Aorta (tissue), 5 donors: ENCODE results near the gene NUAK1. TPM values are rescaled to one million over a fixed set of nuclear protein-coding genes. Genes with fewer than 3 reads are reported as not detected.

Experiments used
- ATAC-seq: fragments of 200-7000 bp; cut with Tn5 transposase; one replicate; pipeline ENCODE4 v1.9.1; 2022; ENCODE audit warnings: moderate library complexity; ENCODE audit not compliant: low FRiP score
- DNase-seq, 2 donors: peaks; one replicate each; pipeline ENCODE4 v3.0.0-alpha.2; 2020
- H3K27ac ChIP-seq, 2 donors: one replicate each; pipeline ENCODE4 v1.5.1; 2013; ENCODE audit warnings: low read length in 2 of 2, mild to moderate bottlenecking in 2 of 2, moderate library complexity in 2 of 2, control low read depth in 1 of 2, inconsistent platforms in 1 of 2, low read depth in 1 of 2
- H3K27me3 ChIP-seq, 2 donors: one replicate each; pipeline ENCODE4 v1.6.1; 2013; ENCODE audit warnings: control low read depth in 1 of 2, low read length in 1 of 2, mild to moderate bottlenecking in 1 of 2, moderate library complexity in 1 of 2; ENCODE audit not compliant: insufficient read depth in 2 of 2, control insufficient read depth in 1 of 2
- H3K36me3 ChIP-seq, 2 donors: one replicate each; pipeline ENCODE4 v1.6.1; 2013; ENCODE audit warnings: control low read depth in 1 of 2, low read length in 1 of 2, mild to moderate bottlenecking in 1 of 2; ENCODE audit not compliant: insufficient read depth in 2 of 2, control insufficient read depth in 1 of 2
- H3K4me1 ChIP-seq, 2 donors: one replicate each; pipeline ENCODE4 v1.6.1; 2013; ENCODE audit warnings: low read length in 2 of 2, control low read depth in 1 of 2, mild to moderate bottlenecking in 1 of 2, moderate library complexity in 1 of 2; ENCODE audit not compliant: insufficient read depth in 2 of 2, control insufficient read depth in 1 of 2
- H3K4me3 ChIP-seq, 2 donors: one replicate each; pipeline ENCODE4 v1.5.1; 2013; ENCODE audit warnings: low read length in 2 of 2, control low read depth in 1 of 2, mild to moderate bottlenecking in 1 of 2
- H3K9me3 ChIP-seq: one replicate; pipeline ENCODE4 v1.6.1; 2013; ENCODE audit warnings: mild to moderate bottlenecking, low read length; ENCODE audit not compliant: control insufficient read depth
- WGBS, 2 donors: extraction: QIAGEN DNeasy Blood & Tissue Kit; methylation state at CpG; one replicate each; pipeline ENCODE4 v1.1.7; 2013; 5-methylcytosine and 5-hydroxymethylcytosine counted together
- intact Hi-C, 2 donors: fragments of 100-400 bp; cut with DNase I; formaldehyde crosslinking; loops; one replicate each; pipeline versions ENCODE4 v1.14.2 to v1.15.0; 2022
- polyA plus RNA-seq, 2 donors: library from polyadenylated mRNA; stranded (reverse); fragments of 200-250 nt; gene quantifications; one replicate each; pipeline ENCODE4 v1.2.3, GENCODE V29; 2013
- total RNA-seq, 2 donors: library from RNA; stranded (reverse); fragmentation: NEBNext Ultra II Directional; extraction: Animal tissue kit (Norgen Biotek cat#: 25700); gene quantifications; one replicate each; pipeline ENCODE4 v1.2.1, GENCODE V29; 2021
- donor health status: healthy with polysubstance abuse.
- donor health status: Bipolar disorder and iron deficiency.
- donor health status: DM: no; HTN: no; CAD: no.
- donor health status: DM: no; HTN: no; CAD: no.
- donor health status: DM: yes; HTN: yes; CAD: no.

The NUAK1 gene
- total and polyA plus RNA-seq, 4 donors, result 5.3 to 37.7 (median 18.5) TPM

DNA sequence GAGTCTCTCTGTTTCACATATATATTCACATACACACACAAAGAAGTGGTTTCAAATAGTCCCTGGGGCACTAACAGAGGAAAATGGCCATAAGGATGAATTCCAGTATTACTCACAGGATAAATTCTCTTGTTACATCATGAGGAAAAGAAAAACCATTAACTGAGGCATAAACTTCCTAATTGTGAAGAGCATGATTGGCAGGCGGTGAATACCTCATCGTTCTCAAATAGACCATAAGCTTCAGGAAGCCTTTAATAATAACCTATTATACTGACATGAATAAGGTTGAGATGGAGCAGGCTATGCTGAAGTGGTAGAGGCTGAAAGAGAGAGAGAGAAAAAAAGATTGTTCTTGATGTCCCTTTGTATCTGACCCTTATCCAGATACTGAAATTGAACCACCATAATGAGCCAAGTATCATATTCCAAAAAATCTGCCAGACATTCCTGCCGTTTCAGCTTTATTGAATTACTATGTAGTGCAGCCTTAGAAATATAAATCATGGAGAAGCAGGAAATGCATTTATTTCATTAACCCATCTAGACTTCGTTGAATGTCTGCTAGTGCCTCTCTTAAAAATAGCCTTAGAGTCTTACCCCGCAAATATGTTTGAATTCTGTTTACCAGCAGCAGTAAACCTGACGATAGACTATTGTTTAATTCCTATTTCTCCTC lies 86.8 kb downstream of the NUAK1 start:
- ATAC-seq, result no peak
- no peak overlapping the region for H3K27ac ChIP-seq
- H3K9me3 ChIP-seq, result no peaks in the 10 kb centered on the region
- DNase-seq, result no peak
- intact Hi-C loops, result no loop called here
- H3K36me3 ChIP-seq, result no peaks in the 10 kb centered on the region
- 74 to 80% methylated on average over 6 of the region's 6 CpGs for WGBS, 2 donors
- H3K27me3 ChIP-seq, result no peaks in the 10 kb centered on the region
- H3K4me3 ChIP-seq, result no peak overlapping the region
- peaks cover 0 to 12% of the 10 kb centered on the region in 2 donors for H3K4me1 ChIP-seq

DNA sequence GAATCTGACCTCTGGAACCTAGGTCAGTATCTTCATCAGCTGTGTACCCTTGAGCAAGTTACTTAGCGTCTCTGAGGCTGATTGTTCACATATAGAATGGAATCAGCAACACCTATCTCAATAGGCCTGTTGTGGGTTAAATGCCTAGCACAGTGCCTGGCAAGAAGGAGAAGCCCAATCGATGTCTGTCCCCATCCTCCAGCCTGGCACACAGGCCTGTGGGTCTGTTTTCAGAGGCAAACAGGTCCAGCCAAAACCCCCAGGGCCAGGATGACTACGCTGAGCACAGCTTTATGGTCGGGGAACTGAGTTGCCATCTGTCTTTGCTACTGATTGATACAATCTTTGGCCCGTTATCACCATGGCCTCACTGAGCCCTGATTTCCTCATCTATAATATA lies 89.2 kb downstream of the NUAK1 start:
- Histone ChIP-seq H3K27me3 (no peaks in the 10 kb centered on the region), H3K27ac (no peak overlapping the region), H3K4me1 (peaks cover 0 to 12% of the 10 kb centered on the region in 2 donors), H3K4me3 (no peak overlapping the region), H3K9me3 (no peaks in the 10 kb centered on the region), H3K36me3 (no peaks in the 10 kb centered on the region)
- WGBS, 2 donors, result 83 to 90% methylated on average over 5 of the region's 5 CpGs
- DNase-seq, result no peak
- intact Hi-C loops, result no loop called here
- ATAC-seq, result no peak

DNA sequence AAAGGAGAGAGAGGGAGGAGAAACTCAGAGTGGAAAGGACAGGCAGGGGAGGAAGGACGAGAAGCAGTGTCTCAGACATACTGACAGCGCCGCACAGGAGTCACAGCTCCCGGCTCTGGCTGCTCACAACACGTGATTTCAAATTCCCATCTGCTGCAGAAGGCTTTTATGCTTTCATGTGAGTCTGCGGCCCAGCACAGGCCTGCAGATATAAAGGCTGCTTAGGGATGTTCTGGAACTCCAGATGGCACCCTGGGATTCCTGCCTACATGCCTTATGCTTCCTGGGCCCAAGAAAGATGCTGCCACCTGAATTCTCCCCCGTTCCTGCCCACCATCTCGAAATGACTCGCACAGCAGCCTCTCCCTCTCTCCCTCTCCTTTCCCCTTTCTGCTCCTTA lies 89.6 kb downstream of the NUAK1 start:
- WGBS, 2 donors, result 95 to 98% methylated on average over 9 of the region's 9 CpGs
- Histone ChIP-seq H3K9me3 (no peaks in the 10 kb centered on the region), H3K27ac (no peak overlapping the region), H3K36me3 (no peaks in the 10 kb centered on the region), H3K4me1 (peaks cover 0 to 12% of the 10 kb centered on the region in 2 donors), H3K27me3 (no peaks in the 10 kb centered on the region), H3K4me3 (no peak overlapping the region)
- DNase-seq, result no peak
- no peak for ATAC-seq
- intact Hi-C loops, result no loop called here

DNA sequence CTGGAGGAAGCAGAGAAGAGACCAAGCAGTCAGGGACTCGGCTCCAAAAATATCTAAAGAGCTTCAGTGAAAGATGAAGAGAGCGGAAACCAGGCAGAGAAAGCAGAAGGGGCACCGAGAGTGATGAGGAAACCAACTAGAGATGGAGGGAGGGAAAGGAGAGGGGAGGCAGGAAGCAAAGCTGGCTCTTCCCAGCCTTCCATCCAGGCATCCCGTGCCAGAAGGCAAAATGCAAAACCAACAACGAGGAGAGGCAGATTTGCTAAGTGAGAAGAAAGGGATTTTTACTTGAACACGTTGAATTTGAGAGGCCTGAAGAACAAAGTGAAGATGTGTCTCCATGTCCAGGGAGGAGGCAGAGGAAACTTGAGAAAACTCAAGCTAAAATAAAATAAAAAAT lies 90.1 kb downstream of the NUAK1 start:
- Histone ChIP-seq H3K4me1 (peaks cover 0 to 11% of the 10 kb centered on the region in 2 donors), H3K4me3 (no peak overlapping the region), H3K36me3 (no peaks in the 10 kb centered on the region), H3K27me3 (no peaks in the 10 kb centered on the region), H3K9me3 (no peaks in the 10 kb centered on the region), H3K27ac (no peak overlapping the region)
- intact Hi-C loops, result no loop called here
- 84% methylated on average over 6 of the region's 6 CpGs for WGBS, 2 donors
- no peak for DNase-seq
- ATAC-seq, result no peak

DNA sequence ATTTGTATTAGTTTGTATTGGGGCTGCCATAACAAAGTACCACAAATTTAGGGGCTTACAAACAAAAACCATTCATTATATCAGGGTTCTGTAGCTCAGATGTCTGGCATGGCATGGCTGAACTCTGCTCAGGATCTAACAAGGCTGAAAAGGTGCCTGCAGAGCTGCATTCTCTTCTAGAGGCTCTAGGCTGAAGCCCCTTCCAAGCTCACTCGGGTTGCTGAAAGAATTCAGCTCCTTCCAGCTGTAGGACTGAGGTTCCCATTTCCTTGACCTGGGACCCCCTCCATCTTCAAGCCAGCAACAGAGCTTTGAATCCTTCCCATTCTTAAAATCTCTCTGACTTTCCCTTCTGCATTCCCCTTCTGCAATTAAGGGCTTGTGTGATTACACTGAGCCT lies 90.7 kb downstream of the NUAK1 start:
- WGBS, 2 donors, result 83 to 96% methylated on average over 1 of the region's 1 CpG
- no peak for DNase-seq
- Histone ChIP-seq H3K27me3 (no peaks in the 10 kb centered on the region), H3K4me3 (no peak overlapping the region), H3K27ac (no peak overlapping the region), H3K9me3 (no peaks in the 10 kb centered on the region), H3K4me1 (peaks cover 0 to 6% of the 10 kb centered on the region in 2 donors), H3K36me3 (no peaks in the 10 kb centered on the region)
- intact Hi-C loops, result no loop called here
- no peak for ATAC-seq

DNA sequence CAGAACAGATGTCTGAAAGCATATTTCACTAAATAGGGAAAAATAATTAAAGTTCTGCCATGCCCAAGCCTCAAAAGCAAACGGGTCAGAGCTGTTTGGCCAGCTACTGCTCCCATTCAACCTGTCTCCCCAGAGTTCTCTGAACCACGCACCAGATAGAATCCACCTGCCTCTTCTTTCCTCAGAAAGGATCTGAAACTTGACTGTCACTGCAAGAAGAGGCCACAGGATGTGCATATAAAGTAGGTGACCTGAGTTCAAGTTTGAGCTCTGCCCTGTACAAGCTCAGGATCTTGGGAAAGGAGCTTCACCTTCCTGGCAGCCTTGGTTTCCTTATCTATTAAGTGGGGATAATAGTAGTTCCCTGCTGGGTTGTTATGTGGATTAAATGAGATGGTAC lies 91.8 kb downstream of the NUAK1 start:
- Histone ChIP-seq H3K4me3 (no peak overlapping the region), H3K4me1 (peaks cover 0 to 2% of the 10 kb centered on the region in 2 donors), H3K9me3 (no peaks in the 10 kb centered on the region), H3K27me3 (no peaks in the 10 kb centered on the region), H3K27ac (no peak overlapping the region), H3K36me3 (no peaks in the 10 kb centered on the region)
- WGBS, 2 donors, result 92 to 95% methylated on average over 2 of the region's 2 CpGs
- DNase-seq (no peak), ATAC-seq (no peak)
- intact Hi-C loops, result no loop called here

DNA sequence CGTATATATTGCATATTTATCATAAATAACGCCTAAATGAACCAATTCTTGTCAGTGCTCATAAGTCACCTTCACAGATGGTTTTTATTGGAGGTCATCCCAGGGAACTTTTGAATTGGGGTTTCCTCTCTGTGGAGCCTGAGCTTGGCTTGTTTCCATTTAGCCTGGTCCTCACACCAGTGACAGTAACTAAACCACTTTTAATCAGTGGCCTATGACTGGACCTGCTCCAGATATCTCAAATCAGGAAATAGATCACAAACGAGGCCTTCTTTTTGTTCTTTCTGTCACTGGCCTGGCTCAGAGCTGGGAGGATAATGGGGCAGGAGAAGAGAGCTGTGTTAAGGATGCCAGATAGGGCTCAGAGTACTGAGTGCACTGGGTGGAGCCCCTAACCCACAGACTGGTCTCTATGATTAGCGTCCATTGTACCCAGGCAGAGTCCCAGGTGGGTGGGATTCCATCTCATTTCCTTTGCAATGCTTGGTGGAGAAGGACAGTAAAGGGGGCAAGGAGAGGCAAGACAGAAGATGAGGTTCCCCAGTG lies 92.4 kb downstream of the NUAK1 start:
- no peak for ATAC-seq
- no peak for DNase-seq
- Histone ChIP-seq H3K36me3 (no peaks in the 10 kb centered on the region), H3K4me3 (no peak overlapping the region), H3K4me1 (no peaks in the 10 kb centered on the region), H3K27ac (no peak overlapping the region), H3K27me3 (no peaks in the 10 kb centered on the region), H3K9me3 (no peaks in the 10 kb centered on the region)
- 87 to 89% methylated on average over 4 of the region's 4 CpGs for WGBS, 2 donors
- intact Hi-C loops, result no loop called here

DNA sequence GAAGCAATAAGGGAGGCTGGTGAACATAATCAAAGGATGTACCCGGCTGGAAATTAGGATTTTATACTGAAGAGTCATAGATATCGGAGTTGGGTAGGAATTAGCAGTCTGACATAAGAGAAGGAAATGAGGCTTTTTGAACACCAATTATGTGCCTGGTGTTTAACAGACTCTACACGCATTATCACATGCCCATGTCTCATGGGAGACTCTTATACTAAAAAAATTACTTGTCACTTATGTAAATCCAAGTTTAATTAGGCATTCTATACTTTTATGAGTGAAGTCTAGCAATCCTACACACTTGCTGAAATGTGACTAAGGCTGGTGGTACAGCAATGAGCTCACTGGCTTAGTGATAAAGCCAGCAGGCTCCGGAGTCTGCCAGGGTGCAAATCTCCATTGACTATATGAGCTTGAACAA lies 93.5 kb downstream of the NUAK1 start:
- ATAC-seq (no peak), DNase-seq (no peak)
- Histone ChIP-seq H3K36me3 (no peaks in the 10 kb centered on the region), H3K4me3 (no peak overlapping the region), H3K27ac (no peak overlapping the region), H3K9me3 (no peaks in the 10 kb centered on the region), H3K27me3 (no peaks in the 10 kb centered on the region), H3K4me1 (no peaks in the 10 kb centered on the region)
- 85% methylated on average over 4 of the region's 4 CpGs for WGBS, 2 donors
- intact Hi-C loops, result no loop called here

DNA sequence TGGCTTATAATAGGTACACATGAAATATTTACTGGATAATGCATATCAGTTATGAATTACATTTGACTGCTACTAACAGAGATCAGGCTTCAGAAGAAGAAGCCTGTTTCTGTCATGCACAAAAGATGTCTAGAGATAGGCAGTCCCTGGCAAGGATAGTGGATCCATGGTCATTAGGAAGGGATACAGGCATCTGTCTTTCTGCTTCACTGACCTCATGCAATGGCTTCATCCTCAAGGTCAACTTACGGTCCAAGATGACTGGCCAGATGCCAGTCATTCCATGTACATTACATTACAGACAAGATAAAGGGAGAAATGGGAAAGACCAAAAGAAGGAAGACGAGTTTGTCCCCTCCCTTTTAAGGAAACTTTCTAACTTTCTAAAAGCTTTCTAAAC lies 94.0 kb downstream of the NUAK1 start:
- Histone ChIP-seq H3K9me3 (no peaks in the 10 kb centered on the region), H3K27me3 (no peaks in the 10 kb centered on the region), H3K36me3 (no peaks in the 10 kb centered on the region), H3K4me3 (no peak overlapping the region), H3K27ac (no peak overlapping the region), H3K4me1 (no peaks in the 10 kb centered on the region)
- intact Hi-C loops, result no loop called here
- 54 to 68% methylated on average over 2 of the region's 2 CpGs for WGBS, 2 donors
- no peak for DNase-seq
- no peak for ATAC-seq
